HG02571 (cell line): ENCODE data around the gene ITPK1.
"Not testable (repeated sequence)": the region's sequence is repeated elsewhere in the genome, so short reads cannot be mapped to it uniquely, and the experiment has no call there.

ENCODE experiments used
- ATAC-seq: cut with Tn5 transposase; IDR thresholded peaks from one replicate; pipeline ENCODE4 v1.9.1; 2021; ENCODE audit warnings: mild to moderate bottlenecking, moderate library complexity; ENCODE audit not compliant: unreplicated experiment

ITPK1 gene

GRCh38 chr14:93062890-93063289, 52.8 kb downstream of the ITPK1 start:
- ATAC-seq = no peak

- not testable (repeated sequence) for ATAC-seq
Observed at GRCh38 chr14:93062013-93062412, 53.7 kb downstream of the ITPK1 start.

DNA sequence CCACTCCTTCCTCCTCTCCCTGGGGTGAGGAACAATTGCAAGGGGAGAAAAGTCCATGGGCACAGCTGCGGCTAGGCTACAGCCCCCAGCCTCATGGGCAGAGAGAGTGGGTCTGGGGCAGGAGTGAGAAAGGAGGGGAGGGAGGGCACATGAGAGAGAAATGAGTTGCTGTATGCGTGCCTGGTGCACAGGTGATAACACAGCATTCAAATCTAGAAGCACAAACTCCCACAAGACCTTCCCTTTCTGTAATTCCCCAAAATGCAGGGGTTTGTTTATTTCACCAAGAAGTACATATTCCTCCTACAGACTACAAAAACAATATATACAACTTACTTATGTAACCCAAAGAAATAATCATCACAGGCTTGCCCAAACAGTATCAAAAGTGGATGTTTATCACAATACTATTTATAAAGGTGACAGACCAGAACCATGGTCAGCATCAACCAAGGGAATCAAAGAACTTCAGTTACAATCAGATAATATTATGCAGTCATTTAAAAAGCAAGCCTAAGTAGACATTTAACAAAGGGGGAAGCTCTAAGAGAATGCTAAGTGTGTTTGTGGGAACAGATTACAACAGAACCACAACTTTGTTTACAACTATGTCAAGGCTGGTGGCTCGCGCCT, 54.2 kb downstream of the ITPK1 start:
- no peak for ATAC-seq

- no peak for ATAC-seq
Observed at GRCh38 chr14:93060841-93061240, 54.9 kb downstream of the ITPK1 start.

- no peak for ATAC-seq
Observed at GRCh38 chr14:93059917-93060545, 55.7 kb downstream of the ITPK1 start.

DNA sequence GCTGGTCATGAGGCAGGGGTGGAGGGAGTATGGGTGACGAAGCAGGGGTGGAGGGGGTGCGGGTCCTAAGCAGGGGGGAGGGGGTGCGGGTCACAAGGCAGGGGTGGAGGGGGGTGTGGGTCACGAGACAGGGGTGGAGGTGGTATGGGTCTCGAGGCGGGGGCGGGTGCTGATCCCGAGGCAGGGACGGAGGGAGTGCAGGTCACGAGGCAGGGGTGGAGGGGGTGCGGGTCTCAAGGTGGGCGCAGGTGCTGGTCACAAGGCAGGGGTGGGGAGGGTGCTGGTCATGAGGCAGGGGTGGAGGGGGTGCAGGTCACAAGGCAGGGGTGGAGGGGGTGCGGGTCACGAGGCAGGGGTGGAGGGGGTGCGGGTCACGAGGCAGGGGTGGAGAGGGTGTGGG, 56.5 kb downstream of the ITPK1 start:
- ATAC-seq = no peak

DNA sequence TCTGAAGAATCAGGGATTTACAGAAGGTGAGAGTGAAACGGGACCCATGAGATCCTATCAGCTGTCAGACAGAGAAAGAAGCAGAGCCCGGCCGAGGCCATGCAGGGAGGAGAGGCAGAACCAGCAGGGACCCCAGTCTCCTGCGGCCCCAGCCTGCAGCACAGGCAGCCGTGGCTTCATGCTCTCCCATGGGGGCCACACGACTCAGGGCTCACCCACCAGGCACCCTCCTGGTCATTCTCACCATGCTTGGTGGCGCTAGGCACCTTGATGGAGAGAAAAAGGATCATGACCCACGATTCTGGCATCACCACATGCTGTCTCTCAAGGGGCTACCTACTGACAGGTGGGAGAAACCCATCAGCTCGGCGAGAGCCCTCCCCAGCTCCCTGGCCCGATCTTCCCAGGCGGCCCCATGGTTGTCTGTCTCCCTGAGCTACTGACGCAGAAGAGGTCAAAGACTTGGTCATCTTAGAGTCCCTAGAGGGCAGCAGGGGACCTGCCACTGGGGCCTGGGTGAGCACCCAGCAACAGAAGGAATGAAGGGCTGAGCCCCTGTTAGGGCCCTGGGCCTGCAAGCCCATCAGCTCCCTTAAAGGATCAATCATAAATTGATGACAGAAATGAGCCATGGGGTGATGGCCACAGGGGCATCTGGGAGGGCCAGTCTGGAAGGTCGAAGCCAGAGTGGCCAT, 58.0 kb downstream of the ITPK1 start:
- no peak for ATAC-seq

GRCh38 chr14:93056840-93057585, 58.7 kb downstream of the ITPK1 start:
- ATAC-seq = no peak

- no peak for ATAC-seq
Observed at GRCh38 chr14:93056166-93056839, 59.4 kb downstream of the ITPK1 start.

DNA sequence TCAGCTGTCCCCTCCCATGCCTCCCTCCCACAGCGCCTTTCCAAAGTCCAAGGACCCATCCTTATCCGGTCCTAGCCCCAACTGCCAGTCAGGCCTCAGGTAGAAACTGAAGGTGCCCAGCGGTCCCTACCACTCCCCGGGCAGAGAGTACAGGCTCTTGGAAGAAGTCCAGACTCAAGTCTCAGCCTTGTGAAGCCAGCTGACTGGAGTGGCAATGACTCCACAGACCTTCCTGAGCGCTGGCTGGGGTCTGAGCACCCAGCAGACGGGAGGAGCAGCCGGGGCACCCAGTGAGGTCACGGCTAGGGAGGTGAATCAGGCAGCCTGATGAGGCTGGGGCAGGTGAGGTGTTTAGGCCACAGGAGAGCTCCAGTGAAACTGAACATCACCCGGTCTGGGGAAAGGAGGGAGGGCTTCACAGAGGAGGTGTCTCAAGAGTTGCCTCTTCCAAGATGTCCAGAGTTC, 60.0 kb downstream of the ITPK1 start:
- ATAC-seq = no peak

DNA sequence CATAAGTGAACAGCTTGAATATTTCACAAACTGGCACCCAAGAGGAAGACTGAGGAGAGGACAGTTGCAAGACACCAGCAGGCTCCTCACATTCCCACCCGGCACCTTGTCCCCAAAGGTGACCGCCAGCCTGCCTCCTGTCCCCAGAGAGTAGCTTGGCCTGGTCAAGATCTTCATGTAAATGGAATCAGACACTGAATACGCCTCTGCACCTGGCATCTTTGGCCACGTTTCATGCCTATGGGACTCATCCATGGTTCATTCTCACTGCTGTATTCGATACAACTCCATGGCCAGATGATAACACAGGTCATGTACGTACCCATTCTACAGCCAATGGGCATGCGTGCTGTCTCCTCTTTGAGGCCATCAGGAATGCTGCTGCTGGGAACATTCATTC, 60.8 kb downstream of the ITPK1 start:
- no peak for ATAC-seq

GRCh38 chr14:93054006-93054405, 61.7 kb downstream of the ITPK1 start:
- no peak for ATAC-seq

GRCh38 chr14:93051600-93052546, 63.9 kb downstream of the ITPK1 start:
- no peak for ATAC-seq

DNA sequence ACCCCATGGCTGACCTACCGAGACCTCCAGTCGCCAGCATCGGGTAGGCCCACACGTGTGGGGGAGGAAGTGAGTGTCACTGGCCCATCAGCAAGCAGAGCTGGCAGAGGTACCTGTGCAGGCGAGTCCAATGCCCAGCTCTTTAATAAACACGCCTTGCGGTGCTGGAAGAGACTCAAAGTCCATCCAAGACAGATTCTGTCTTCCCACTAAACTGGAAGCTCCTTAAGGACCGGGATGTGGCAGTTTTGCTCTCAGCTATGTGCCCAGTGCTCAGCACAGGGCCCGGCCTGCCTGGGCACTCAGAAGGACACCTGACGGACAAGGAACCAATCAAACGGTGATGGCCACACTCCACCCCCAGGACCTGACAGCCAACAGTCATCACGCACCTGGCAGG, 65.0 kb downstream of the ITPK1 start:
- no peak for ATAC-seq

DNA sequence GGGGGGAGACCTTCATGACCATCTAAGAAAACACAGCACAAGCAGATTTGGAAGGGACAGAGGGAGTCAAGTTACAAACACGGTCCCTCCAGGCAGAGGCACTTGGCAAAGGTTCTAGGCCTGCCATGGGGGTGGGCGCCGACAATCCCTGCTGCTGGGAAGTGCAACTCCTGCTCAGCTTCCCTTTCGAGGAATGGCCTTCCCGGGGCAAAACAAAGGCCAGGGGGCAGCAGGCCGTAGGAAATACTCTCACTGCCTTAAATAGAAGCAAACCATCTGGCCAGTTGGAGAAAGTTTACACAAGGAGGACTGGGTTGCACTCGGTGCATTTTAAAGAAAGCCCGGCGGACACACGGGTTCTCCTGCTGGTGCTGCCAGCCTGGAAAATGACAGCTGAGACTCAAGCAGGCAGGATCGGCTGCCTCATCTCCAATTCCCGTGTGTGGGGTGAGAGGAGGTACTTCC, 65.8 kb downstream of the ITPK1 start:
- no peak for ATAC-seq

DNA sequence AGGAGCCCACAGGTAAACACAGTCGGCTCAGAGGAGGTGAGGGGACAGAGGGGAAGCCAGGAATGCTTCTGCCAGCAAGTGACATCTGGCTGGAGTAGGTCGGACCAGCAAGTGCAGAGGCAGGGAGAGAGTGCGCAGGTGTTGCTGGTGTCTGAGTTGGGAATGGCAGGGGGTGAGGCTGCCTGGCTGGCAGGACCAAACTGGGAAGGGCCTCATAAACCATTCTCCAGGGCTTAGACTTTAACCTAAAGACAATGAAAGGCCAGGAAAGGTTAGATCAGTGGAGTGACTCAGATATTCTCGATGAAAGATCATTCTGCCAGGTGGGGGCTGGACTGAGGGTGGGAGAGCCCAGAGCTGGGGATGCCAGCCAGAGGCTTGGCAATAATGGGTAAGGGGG, 66.4 kb downstream of the ITPK1 start:
- no peak for ATAC-seq

DNA sequence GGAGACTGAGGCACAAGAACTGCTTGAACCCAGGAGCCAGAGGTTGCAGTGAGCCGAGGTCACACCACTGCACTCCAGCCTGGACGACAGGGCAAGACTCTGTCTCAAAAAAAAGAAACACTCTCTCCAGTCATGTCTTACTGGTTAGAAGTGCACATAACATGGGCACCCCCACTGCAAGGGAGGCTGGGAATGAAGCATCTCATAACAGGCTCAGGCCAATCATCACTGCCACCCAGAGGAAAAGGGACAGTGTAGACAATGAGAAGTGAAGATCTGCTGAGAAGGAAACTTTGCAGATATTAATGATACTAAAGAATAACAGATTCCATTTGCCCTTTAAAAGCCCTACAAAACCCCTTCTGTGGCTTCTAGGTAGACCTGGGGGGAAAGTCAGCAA, 66.9 kb downstream of the ITPK1 start:
- no peak for ATAC-seq

- no peak for ATAC-seq
Observed at GRCh38 chr14:93047661-93048060, 68.1 kb downstream of the ITPK1 start.

DNA sequence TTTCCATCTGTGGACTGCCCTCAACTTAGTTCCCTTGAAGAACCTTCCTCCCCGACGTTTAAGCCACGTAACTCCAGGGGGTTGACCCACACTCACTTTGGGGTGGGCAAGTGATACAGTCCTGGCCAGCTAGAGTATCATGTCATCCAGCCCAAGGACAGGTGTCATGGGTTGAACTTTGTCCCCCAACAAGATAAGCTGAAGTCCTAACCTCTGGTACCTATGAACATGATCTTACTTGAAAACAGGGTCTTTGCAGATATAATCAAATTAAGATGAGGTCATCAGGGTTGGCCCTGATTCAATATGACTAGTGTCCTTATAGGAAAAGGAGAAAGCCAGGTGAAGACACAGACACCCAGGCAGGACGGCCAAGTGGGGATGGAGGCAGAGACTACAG, 68.6 kb downstream of the ITPK1 start:
- no peak for ATAC-seq

GRCh38 chr14:93046705-93047050, 69.0 kb downstream of the ITPK1 start:
- no peak for ATAC-seq
